Embryonic facial prominence (tissue), 1 donor: Measurements from ENCODE around the gene PHLDB1.

Experiments
- DNase-seq: peaks from one replicate; pipeline ENCODE4 v3.0.0-alpha.2; 2016; ENCODE audit errors: extremely low spot score

PHLDB1 gene

DNA sequence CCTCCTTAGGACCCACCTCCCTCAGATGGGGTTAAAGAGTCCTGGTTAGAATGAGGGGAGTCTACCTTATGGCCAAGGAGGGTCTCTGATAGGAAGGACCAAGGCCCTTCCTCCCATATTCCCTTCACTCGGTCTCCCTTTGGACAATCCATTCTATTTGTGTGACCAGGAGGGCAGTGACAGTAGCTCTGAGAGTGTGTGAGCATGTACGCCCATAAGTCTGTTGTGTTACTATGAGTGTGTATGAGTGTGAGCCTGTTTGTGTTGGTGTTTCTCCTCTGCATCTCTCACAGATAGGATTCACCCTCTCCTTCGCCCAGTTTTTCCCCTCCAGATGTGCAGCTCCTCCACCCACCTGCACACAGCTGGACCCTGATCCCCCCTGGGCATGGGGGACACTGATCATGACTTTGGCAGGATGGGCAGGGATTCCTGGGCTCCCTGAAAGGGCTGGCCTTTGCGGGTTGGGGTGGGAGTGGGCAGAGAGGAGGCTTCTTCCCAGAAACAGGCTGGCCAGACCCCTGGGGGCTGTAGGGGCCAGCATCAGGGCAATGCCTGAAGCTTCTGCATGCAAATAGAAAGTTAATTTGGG is 14.5 kb downstream of the PHLDB1 start:
- no peak for DNase-seq

DNA sequence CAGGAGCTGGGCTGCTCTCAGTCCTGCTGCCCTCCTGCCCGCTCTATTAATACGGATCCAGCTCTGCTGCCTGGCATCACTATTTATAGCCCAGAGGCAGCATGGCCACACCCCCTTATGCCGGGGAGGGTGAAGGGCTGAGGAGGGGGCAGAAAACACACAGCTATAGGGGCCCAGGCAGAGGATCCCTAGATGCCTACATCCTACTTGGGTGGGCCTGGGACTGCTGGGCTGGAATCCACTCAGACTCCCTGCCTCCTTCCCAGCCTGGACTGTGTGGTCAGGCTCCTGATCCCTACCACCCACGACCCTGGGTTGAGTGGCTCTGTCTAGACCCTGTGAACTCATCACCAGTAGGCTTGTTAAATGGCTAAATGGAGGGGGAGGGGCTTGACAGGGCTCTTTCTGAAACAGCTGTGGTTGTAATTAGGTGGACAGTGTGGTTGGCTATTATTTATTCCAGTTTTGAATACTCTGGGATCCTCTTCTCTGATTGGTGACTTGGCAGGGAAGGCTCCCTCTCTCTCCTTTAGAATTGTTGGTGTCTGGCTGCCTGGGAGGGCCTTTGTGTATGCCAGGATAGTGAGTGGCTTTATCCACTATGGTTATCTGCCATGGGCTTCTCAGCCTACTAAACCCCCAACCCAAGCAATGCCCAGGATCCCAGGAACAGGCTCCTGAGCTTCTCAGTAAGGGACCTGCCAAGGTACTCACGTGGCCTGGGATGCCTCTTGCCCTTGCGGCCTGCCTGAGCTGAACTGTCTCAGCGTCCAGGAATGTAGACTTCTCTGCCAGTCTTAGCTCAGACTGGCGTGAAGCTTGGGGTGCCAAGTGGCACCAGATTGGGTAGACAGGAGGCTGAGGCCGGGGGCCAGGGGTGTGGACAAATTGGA is 15.2 kb downstream of the PHLDB1 start:
- no peak for DNase-seq

DNA sequence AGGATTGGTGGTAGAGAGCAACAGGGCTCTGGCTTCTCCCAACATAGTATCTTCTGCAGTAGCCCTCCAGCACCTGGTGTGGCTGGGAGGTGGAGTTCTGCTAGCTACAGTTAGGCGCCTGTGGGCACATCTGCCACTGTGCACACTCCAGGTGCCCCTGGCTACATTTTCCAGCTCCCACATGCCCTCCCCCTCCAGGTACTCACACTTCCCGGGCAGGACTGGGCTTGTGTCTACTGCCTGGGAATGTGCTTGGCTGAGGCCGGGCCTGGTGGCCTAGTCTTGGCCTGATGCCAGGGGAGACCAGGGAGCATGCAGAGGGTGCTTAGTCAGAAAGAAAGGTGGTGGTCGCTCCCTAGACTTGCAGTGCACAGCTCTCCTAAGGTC is 15.8 kb downstream of the PHLDB1 start:
- no peak for DNase-seq

DNA sequence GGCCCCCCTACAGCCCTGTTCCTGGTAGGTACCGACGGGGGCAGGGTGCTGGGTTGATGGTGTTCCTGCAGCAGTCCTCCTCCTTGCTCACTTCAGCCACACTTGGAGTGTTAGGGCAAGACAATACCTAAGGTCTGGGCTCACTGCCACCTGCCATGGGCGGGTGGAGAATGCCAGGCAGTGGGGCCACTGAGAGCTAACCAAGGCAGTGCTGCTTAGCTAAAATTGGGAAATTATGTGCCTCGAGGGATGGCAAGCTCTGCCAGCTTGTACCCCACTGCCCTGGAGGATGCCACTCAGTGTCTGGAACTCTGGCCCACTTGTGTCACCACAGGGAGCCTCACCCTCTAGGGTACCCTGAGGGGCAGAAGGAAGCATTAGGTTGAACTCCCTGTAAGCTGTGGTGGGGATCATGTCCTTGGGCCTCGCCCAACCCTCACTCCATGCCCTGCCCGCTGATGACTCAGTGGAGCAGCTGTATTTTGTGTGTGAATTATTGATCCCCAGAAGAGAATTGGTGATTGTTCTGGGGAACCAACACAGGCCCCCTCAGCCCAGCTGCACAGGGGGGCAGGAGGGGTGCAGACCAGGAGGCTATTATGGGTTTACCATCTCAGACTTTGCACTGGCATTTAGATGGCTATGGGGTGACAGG is 17.7 kb downstream of the PHLDB1 start:
- DNase-seq: no peak

DNA sequence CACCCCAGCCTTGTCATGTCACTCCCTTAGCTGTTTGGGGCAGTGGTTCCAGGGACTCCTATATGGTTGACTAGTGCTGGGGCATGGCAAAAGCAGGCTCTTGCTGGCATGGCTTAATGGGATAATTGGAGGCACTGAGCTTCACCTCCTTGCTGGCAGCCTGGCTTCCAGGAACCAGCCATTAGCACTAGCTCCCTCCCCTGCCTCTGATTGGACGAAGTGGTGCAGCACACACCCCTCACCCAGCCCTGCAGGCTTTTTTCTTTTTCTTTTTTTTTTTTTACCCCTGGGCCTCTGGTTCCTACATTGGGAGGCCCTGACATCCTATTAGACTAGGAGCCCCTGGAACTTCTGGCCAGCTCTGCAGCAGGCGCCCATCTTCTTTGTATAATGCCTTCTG is 18.6 kb downstream of the PHLDB1 start:
- DNase-seq: no peak

DNA sequence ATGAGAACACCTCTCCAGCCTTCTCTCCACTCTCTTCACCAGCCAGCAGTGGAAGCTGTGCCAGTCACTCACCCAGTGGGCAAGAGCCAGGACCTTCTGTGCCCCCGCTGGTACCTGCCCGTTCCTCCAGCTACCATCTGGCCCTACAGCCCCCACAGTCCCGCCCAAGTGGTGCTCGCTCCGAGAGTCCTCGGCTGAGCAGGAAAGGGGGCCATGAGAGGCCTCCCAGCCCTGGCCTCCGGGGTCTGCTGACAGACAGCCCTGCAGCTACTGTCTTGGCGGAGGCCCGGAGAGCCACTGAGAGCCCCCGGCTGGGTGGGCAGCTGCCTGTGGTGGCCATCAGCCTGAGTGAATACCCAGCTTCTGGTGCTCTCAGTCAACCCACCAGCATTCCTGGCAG is 20.2 kb downstream of the PHLDB1 start:
- no peak for DNase-seq

DNA sequence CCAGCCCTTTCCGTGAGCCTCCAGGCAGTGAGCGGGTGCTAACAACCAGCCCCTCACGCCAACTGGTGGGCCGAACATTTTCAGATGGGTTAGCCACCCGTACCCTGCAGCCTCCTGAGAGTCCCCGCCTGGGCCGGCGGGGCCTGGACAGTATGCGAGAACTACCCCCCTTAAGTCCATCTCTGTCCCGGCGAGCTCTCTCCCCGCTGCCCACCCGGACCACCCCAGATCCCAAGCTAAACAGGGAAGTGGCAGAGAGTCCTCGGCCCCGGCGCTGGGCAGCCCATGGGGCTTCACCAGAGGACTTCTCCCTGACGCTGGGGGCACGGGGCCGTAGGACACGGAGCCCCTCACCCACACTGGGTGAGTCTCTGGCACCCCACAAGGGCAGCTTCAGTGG is 20.6 kb downstream of the PHLDB1 start:
- DNase-seq: no peak

DNA sequence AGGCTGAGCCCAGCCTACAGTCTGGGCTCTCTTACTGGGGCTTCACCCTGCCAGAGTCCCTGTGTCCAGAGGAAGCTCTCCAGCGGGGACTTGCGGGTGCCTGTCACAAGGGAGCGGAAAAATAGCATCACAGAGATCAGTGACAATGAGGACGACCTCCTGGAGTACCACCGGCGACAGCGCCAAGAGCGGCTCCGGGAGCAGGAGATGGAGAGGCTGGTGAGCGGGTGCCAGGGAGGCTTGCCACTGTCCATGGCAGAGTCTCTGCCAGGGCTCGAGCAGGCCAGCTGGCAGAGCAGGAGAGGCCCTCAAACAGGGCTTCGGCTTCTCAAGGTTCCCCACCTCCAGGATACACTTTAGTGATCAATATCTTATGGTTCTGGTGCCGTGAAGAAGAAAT is 21.0 kb downstream of the PHLDB1 start:
- DNase-seq: no peak

DNA sequence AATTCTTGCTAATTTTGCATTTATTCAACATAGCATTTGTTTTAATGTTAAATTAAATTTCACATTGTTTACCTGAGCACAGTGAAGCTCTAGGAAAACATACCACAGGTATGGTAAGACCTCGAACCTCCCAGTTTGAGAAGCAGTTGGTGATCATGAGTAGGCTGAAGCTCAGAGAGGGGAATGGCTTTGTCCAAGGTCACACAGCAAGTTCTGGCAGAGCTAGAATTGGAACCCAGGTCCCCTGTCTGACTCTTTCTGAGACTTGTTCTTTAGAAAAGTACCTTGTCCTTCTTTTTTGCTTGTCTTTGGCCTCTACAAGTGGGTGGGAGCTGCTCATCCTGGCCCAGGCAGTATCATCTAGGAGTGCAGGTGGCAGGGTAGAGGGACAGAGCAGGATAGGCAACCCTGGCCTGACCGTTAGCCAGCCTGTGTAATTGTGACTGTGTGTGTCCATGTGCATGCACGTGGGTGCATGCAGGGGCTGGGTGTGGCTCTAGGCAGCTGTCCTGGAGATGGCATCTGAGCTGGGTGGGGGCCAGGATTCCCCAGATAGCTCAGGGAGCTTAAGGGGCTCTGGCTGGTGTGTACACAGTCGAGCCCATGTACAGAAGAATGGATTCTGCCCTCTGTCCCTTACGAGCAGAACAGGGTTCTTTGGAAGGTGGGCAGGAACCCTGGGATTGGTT is 21.6 kb downstream of the PHLDB1 start:
- DNase-seq: no peak

DNA sequence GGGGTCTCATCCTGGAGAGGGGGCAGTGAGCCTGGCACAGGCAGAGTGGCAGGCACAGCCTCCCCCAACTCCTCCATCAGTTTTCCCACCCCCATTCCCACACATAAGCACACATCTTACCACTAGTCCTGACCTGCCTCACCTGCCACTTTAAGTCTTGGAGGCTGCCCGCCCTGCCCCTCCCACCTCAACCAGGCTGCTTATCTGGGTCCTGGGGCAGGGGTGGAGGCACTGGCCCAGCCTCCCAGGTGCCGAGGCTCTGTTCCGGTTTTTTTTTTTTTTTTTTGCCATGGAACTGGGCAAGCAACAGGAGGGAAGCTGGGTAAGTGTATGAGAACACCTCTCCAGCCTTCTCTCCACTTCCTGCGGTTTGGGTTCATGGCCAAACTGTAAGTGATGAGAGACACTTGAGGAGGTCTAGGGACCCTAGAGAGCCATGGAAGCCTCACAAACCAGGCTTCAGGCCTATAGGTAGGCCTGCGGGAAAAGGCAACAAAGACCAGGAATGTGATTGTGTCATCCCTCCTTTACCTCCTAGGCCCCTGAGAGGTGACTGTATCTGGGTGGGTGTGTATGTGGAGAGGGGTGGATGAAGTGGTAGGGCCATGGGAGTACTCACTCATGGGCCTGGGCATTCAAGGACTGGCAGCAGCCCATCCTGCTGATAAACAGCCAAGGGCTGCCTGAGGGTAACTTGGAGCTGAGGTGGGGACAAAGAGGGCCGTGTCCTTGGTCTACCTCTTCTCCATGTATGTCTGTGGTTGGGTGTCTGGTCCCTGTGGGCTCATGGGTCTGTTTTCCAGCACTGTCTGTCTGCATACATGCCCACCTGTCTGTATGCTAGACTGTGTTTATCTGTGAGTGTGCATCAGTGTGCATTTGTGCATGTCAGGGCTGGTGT is 22.6 kb downstream of the PHLDB1 start:
- DNase-seq: no peak

DNA sequence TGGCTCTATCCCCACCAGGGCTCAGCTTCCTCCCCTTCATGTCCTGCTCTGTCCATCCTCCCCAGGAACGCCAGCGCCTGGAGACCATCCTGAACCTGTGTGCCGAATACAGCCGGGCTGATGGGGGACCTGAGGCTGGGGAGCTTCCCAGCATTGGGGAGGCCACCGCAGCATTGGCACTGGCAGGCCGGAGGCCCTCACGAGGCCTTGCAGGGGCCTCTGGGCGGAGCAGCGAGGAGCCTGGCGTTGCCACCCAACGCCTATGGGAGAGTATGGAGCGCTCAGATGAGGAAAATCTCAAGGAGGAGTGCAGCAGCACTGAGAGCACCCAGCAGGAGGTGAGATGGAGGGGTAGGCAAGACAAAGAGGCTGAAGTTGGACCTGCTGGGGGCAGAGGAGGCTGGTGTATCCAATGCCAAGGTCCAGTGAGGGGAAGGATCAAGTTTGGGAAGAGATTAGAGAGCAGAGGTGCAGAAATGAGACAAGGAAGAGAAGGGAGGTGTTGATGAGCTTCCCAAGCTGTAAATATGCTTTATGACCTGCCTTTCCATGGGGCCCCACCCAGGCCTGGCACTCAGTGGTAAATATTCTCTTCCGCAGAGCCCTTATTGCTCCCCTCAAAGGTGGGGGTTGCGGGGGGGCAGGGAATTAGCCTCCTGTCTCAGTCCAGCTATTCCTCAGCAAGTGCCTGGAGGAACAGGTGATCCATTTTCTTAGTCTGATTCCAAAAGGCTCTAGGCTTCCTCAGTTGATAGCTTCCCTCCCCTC is 23.9 kb downstream of the PHLDB1 start:
- DNase-seq: no peak

DNA sequence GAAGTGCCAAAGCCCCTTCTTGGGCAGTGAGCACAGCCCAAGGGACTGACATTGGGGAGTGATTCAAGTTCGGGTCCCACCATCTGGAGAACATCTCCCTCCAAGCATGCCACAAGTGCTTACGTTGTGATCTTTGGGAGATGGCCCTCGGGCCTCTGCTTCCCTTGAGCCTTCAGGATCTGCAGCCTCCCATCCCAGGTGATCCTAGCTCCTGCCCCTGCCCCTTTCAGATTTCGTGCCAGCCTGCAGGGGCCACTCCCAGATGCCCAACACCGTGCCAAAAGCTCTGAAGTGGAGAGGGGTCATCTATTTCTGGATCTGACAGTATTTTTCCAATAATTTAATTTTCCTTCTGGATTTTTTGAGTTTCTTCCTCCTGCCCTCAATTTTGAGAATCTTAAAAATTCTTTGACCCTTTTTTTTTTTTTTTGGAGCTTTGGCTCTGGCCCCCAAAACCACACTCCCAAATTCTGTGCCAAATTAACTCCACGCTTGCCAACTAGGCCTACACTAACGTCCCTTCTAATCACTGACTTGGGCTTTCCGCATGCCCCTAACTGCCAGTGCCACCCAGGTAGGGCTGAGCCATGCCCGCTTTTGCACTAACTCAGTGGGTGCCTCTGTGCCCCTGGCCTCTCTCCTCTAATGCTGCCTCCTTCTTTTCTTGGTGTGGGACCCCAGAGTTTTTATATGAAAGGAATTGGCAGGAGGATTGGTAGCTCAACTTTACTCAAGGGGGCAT is 25.3 kb downstream of the PHLDB1 start:
- no peak for DNase-seq

DNA sequence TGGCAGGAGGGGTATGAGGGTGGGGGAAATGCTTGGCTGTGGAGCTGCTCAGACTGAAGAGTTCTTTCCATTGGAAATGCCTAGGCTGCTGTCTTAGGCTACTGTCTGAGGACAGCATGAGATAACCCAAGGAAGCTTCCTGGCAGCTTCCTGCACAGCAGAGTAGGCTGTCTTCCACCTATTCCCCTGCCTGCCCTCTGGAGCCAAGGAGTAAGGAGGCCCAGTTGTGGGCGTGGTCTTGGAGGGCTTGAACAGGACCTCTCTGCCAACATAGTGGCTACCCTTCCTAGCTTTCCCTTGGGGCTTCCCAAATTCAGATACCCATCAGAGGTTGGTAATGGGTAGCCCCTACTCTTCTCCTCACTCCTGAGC is 25.9 kb downstream of the PHLDB1 start:
- DNase-seq: no peak

DNA sequence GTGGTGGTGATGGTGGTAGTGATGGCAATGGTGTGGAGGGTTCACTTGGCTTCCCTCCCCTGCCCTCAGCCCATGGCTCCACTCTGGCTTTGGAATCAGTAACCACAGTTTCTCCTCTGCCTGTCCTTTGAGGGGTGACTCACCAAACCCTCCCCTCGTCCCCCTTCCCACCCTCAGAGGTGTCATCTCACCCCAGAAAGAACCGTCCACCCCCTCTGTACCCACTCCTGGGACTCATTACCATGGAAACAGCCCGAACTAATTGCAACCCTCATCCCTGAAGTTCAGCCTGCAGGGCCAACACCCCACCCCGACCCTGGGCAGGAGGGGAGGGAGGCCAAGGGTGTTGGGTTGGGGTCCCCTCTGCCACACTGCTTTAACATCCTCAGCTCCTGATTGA is 26.6 kb downstream of the PHLDB1 start:
- no peak for DNase-seq

DNA sequence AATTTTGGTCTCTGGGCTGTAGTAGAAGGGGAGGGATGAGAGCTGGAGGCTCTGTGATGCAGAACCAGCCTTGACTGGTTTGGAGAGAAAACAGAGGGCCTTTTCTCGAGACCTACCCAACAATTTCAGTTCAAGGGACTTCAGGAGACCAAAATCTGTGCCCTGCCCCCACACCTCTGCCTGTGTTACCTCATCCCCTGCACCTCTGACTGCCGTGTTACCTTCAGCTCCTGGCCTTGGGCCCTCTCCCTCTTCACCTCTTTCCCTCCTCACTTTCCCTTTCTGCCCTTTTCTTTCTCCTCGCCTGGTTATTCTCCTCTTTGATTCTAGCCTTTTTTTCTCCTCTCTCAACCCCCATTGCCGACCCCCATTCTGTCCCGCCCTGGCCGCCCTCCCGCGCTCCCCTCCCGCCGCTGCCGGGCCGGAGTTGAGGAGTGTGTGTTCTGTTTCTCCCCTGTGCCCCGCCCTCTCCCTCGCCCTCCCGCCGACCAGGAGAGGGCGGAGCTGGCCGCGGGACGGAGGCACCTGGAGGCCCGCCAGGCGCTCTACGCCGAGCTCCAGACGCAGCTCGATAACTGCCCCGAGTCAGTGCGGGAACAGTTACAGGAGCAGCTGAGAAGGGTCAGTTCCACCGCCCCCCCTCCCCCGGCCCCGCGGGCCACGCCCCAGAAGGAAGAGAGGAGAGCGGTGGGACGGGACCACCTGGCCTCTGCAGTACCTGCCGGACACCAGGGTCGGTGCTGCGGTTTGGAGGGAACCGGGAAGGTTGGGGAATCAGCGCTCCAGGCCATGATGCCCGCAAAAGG is 27.2 kb downstream of the PHLDB1 start:
- no peak for DNase-seq

DNA sequence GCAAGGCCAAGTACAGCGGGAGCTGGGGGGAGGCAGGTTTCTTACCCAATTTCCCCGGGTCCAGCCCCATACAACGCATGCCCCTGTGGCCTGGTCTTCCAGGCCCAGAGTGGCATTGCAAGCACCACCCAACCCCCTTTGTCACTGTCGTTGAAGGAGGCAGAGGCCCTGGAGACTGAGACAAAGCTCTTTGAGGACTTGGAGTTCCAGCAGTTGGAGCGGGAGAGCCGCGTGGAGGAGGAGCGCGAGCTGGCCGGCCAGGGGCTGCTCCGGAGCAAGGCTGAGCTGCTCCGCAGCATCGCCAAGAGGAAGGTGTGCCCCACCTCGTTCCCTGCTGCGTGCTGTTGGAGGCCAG is 27.8 kb downstream of the PHLDB1 start:
- no peak for DNase-seq

DNA sequence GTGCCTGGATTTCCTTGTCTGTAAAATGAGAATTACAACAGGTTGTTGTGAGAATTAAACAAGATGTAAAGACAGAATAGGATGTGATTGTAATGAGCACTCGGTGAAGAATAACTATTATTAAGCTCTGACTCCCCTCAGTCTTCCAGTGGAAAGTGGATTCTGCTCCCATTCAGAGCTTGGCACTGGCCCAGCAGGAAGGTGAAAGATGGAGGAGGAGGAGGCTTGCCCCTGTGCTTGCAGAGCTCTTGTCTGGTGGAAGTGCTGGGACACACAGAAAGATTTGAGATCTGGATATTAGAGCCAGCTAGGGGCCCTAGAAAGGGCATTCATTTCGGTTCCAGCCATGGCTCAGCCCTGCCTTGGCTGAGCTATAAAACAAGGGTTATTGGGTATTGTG is 28.2 kb downstream of the PHLDB1 start:
- no peak for DNase-seq

DNA sequence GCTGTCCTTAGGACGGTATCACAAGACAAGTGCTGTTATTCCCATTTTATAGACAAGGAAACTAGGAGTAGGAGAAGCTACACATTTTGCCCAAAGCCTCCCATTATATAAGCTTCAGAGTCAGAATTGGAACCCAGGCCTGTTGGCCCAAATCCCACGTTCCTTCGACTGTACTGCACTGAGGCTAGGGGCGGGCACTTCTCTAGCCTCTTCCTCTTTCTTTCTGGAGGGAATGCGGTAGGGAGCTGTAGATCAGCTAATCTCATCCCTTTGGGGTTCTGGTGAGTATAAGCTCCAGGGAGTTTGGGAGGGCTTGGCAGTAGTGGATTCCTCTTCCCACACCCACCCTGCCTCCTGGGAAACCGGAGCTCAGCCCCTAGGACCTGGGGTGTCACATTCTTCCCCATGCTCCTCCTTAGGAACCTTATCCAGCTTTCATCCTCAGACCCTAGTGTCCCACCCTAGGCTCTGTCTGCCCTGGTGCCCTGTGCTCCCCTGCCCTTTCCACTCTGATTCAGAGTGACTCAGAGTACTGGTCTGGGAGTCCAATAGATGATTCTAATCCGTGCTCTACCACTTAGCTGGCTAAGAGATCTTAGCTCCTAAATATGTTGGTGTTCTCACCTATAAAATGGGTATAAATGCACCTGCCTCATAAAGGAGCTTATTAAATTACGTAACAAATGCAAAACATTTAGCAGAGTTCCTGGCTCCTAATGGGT is 29.3 kb downstream of the PHLDB1 start:
- DNase-seq: no peak

DNA sequence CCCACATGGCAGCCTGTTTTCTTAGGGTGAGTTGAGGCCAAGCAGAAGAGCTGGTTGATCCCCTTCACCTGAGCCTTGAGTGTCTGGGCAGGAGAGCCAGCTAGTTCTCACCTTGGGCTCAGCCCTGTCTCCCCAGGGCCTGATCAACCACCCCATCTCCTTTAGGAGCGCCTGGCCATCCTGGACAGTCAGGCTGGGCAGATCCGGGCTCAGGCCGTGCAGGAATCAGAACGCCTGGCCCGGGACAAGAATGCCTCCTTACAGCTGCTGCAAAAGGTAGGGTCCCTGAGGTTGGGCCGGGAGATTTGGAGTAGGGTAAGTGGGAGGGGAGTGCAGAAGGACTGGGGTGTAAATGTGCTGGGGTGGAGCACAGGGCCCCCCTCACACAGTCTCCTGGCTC is 31.3 kb downstream of the PHLDB1 start:
- DNase-seq: no peak
